Muscle of leg (tissue), 16 donors: ENCODE results near the gene SPATA31D4. TPM values are rescaled to one million over a fixed set of nuclear protein-coding genes. Genes with fewer than 3 reads are reported as not detected.
A peak's percentile ranks its signal among the peaks of the same experiment; 100 is the strongest.
"Not testable (repeated sequence)": the region's sequence is repeated elsewhere in the genome, so short reads cannot be mapped to it uniquely, and the experiment has no call there.

ENCODE experiments used
- DNase-seq: peaks from one replicate; pipeline ENCODE4 v3.0.0; 2013
- H3K27ac ChIP-seq: one replicate; pipeline ENCODE4 v1.5.1; 2013; ENCODE audit warnings: mild to moderate bottlenecking, low read length, control low read depth
- H3K27me3 ChIP-seq: one replicate; pipeline ENCODE4 v1.6.1; 2013; ENCODE audit warnings: low read length; ENCODE audit not compliant: control insufficient read depth, insufficient read depth
- H3K36me3 ChIP-seq: one replicate; pipeline ENCODE4 v1.6.1; 2013; ENCODE audit warnings: low read length; ENCODE audit not compliant: control insufficient read depth, insufficient read depth
- H3K4me1 ChIP-seq: one replicate; pipeline ENCODE4 v1.6.1; 2013; ENCODE audit warnings: low read length; ENCODE audit not compliant: control insufficient read depth, insufficient read depth
- H3K4me3 ChIP-seq: one replicate; pipeline ENCODE4 v1.5.1; 2013; ENCODE audit warnings: low read length, control low read depth
- H3K9me3 ChIP-seq: replicated peaks from 2 replicates; pipeline ENCODE4 v1.6.1; 2013; ENCODE audit warnings: low read depth, low read length; ENCODE audit not compliant: control insufficient read depth
- WGBS: methylation state at CpG from one replicate; pipeline ENCODE4 v1.1.5; 2013; ENCODE audit warnings: missing lambda C conversion rate; ENCODE audit not compliant: insufficient coverage; 5-methylcytosine and 5-hydroxymethylcytosine counted together
- long read RNA-seq, 11 donors: transcript quantifications; one replicate each; lab custom pipeline, GENCODE V29; 2026
- polyA plus RNA-seq, 8 donors: library from polyadenylated mRNA; unstranded; fragments of 120-200 nt; gene quantifications; one replicate each; pipeline versions ENCODE4 v1.2.1 to v1.2.3, GENCODE V29; 2013; ENCODE audit warnings: inconsistent platforms in 1 of 8, low replicate concordance in 1 of 8; ENCODE audit not compliant: insufficient read length in 8 of 8, insufficient read depth in 1 of 8
- total RNA-seq: library from RNA; stranded (reverse); fragments of 120-200 nt; gene quantifications from one replicate; pipeline ENCODE4 v1.2.4, GENCODE V29; 2013

SPATA31D4 gene
- total RNA-seq: not detected
- polyA plus RNA-seq: not detected
- long read RNA-seq, donor 1: 0 reads
- long read RNA-seq, donor 2: 0 reads
- long read RNA-seq, donor 3: 0 reads
- long read RNA-seq, donor 4: 0 reads
- long read RNA-seq, donor 5: 0 reads
- long read RNA-seq, donor 6: 0 reads
- long read RNA-seq, donor 7: 0 reads
- long read RNA-seq, donor 8: 0 reads
- long read RNA-seq, donor 9: 0 reads
- long read RNA-seq, donor 10: 0 reads
- long read RNA-seq, donor 11: 0 reads

GRCh38 chr9:81928305-81928704 is at the start of gene SPATA31D4:
Gene SPATA31D4 (plus strand): TSS chr9:81928428. CDS start chr9:81928514, 86 bp downstream.
- WGBS: no CpG with 5 or more reads among the region's 3 CpGs

GRCh38 chr9:81878530-81878929 is 49.7 kb upstream of the SPATA31D4 start:
- no peak overlapping the region for H3K27ac ChIP-seq
- DNase-seq: no peak
- no peaks in the 10 kb centered on the region for H3K27me3 ChIP-seq
- no CpG with 5 or more reads among the region's 2 CpGs for WGBS
- no peaks in the 10 kb centered on the region for H3K9me3 ChIP-seq
- peaks cover 3% of the 10 kb centered on the region for H3K4me1 ChIP-seq
- no peak overlapping the region for H3K4me3 ChIP-seq
- H3K36me3 ChIP-seq: no peaks in the 10 kb centered on the region

More at GRCh38 chr9:81928305-81928704, at the start of gene SPATA31D4:
- not testable (repeated sequence) for DNase-seq, H3K4me1 ChIP-seq, H3K4me3 ChIP-seq, H3K27me3 ChIP-seq, H3K27ac ChIP-seq, H3K9me3 ChIP-seq, H3K36me3 ChIP-seq

- Histone ChIP-seq H3K27me3 (no peaks in the 10 kb centered on the region), H3K9me3 (no peaks in the 10 kb centered on the region), H3K27ac (no peak overlapping the region), H3K36me3 (no peaks in the 10 kb centered on the region), H3K4me1 (peaks cover 3% of the 10 kb centered on the region), H3K4me3 (no peak overlapping the region)
- peak; percentile 46 for DNase-seq
- WGBS: no CpG with 5 or more reads among the region's 4 CpGs
Observed at GRCh38 chr9:81879501-81879916, 48.7 kb upstream of the SPATA31D4 start.

GRCh38 chr9:81885602-81886001 is 42.6 kb upstream of the SPATA31D4 start:
- 50% methylated on average over 1 of the region's 2 CpGs for WGBS
- H3K4me3 ChIP-seq: no peak overlapping the region
- no peaks in the 10 kb centered on the region for H3K36me3 ChIP-seq
- DNase-seq: peak; percentile 66
- H3K9me3 ChIP-seq: no peaks in the 10 kb centered on the region
- no peak overlapping the region for H3K27ac ChIP-seq
- H3K4me1 ChIP-seq: no peaks in the 10 kb centered on the region
- H3K27me3 ChIP-seq: no peaks in the 10 kb centered on the region

- no peak overlapping the region for H3K27ac ChIP-seq
- WGBS: no CpG with 5 or more reads among the region's 1 CpG
Observed at GRCh38 chr9:81886665-81887064, 41.6 kb upstream of the SPATA31D4 start.

GRCh38 chr9:81890104-81890503 is 38.1 kb upstream of the SPATA31D4 start:
- DNase-seq: no peak
- WGBS: 89% methylated on average over 2 of the region's 3 CpGs
- H3K27me3 ChIP-seq: no peaks in the 10 kb centered on the region
- no peaks in the 10 kb centered on the region for H3K36me3 ChIP-seq
- no peaks in the 10 kb centered on the region for H3K4me1 ChIP-seq
- no peak overlapping the region for H3K27ac ChIP-seq
- H3K9me3 ChIP-seq: no peaks in the 10 kb centered on the region
- no peak overlapping the region for H3K4me3 ChIP-seq

More at GRCh38 chr9:81886665-81887064, 41.6 kb upstream of the SPATA31D4 start:
- Histone ChIP-seq H3K9me3 (no peaks in the 10 kb centered on the region), H3K36me3 (no peaks in the 10 kb centered on the region), H3K4me3 (no peak overlapping the region), H3K27me3 (no peaks in the 10 kb centered on the region), H3K4me1 (no peaks in the 10 kb centered on the region)
- no peak for DNase-seq

GRCh38 chr9:81892440-81892839 is 35.8 kb upstream of the SPATA31D4 start:
- no CpG with 5 or more reads among the region's 1 CpG for WGBS
- DNase-seq: no peak
- Histone ChIP-seq H3K27ac (no peak overlapping the region), H3K4me3 (no peak overlapping the region), H3K4me1 (no peaks in the 10 kb centered on the region), H3K9me3 (no peaks in the 10 kb centered on the region), H3K36me3 (no peaks in the 10 kb centered on the region), H3K27me3 (no peaks in the 10 kb centered on the region)

- no peaks in the 10 kb centered on the region for H3K36me3 ChIP-seq
- no peaks in the 10 kb centered on the region for H3K4me1 ChIP-seq
- no peaks in the 10 kb centered on the region for H3K27me3 ChIP-seq
- WGBS: 63% methylated on average over 1 of the region's 3 CpGs
- H3K9me3 ChIP-seq: no peaks in the 10 kb centered on the region
- no peak for DNase-seq
- no peak overlapping the region for H3K27ac ChIP-seq
- H3K4me3 ChIP-seq: no peak overlapping the region
Observed at GRCh38 chr9:81893929-81894328, 34.3 kb upstream of the SPATA31D4 start.

- no peak for DNase-seq
- H3K27ac ChIP-seq: no peak overlapping the region
- no CpG with 5 or more reads among the region's 1 CpG for WGBS
- H3K9me3 ChIP-seq: no peaks in the 10 kb centered on the region
- no peaks in the 10 kb centered on the region for H3K27me3 ChIP-seq
- H3K4me3 ChIP-seq: no peak overlapping the region
- no peaks in the 10 kb centered on the region for H3K4me1 ChIP-seq
- no peaks in the 10 kb centered on the region for H3K36me3 ChIP-seq
Observed at GRCh38 chr9:81894891-81895290, 33.3 kb upstream of the SPATA31D4 start.

GRCh38 chr9:81896070-81896469 is 32.2 kb upstream of the SPATA31D4 start:
- Histone ChIP-seq H3K36me3 (no peaks in the 10 kb centered on the region), H3K27me3 (no peaks in the 10 kb centered on the region), H3K27ac (no peak overlapping the region), H3K4me1 (no peaks in the 10 kb centered on the region), H3K4me3 (no peak overlapping the region), H3K9me3 (no peaks in the 10 kb centered on the region)
- no peak for DNase-seq

- no peaks in the 10 kb centered on the region for H3K36me3 ChIP-seq
- no CpG with 5 or more reads among the region's 1 CpG for WGBS
- H3K27ac ChIP-seq: no peak overlapping the region
- H3K4me3 ChIP-seq: no peak overlapping the region
- no peaks in the 10 kb centered on the region for H3K27me3 ChIP-seq
- H3K4me1 ChIP-seq: no peaks in the 10 kb centered on the region
- DNase-seq: no peak
- H3K9me3 ChIP-seq: no peaks in the 10 kb centered on the region
Observed at GRCh38 chr9:81898851-81899250, 29.4 kb upstream of the SPATA31D4 start.
